DMS153 (cell line): ENCODE results near the gene VPS29.
"Not testable (repeated sequence)": the region's sequence is repeated elsewhere in the genome, so short reads cannot be mapped to it uniquely, and the experiment has no call there.

ENCODE experiments used
- DNase-seq: peaks from one replicate; lab custom pipeline; 2025; lab: John Stamatoyannopoulos, UW

The VPS29 gene

GRCh38 chr12:110501752-110502738 lies at the start of gene VPS29, which contains the start of gene RAD9B:
Gene VPS29 (minus strand): TSS chr12:110502111. CDS start chr12:110502051, 60 bp downstream.
Gene RAD9B (plus strand): TSS chr12:110502331. CDS start chr12:110502338, 7 bp downstream.
- DNase-seq, result peak; percentile 97

GRCh38 chr12:110550981-110551380 lies 49.1 kb upstream of the VPS29 start:
- no peak for DNase-seq

- no peak for DNase-seq
These were observed 47.8 kb upstream of the VPS29 start for GRCh38 chr12:110549716-110550115.

- no peak for DNase-seq
These were observed 46.8 kb upstream of the VPS29 start for GRCh38 chr12:110548678-110549077.

- no peak for DNase-seq
These were observed 45.2 kb upstream of the VPS29 start for GRCh38 chr12:110547090-110547489.

GRCh38 chr12:110546339-110546738 lies 44.4 kb upstream of the VPS29 start:
- DNase-seq, result no peak

- DNase-seq, result no peak
These were observed 43.9 kb upstream of the VPS29 start for GRCh38 chr12:110545812-110546211.

GRCh38 chr12:110545259-110545658 lies 43.3 kb upstream of the VPS29 start:
- DNase-seq, result not testable (repeated sequence)

- DNase-seq, result no peak
These were observed 42.1 kb upstream of the VPS29 start for GRCh38 chr12:110543965-110544364.

- DNase-seq, result no peak
These were observed 41.5 kb upstream of the VPS29 start for GRCh38 chr12:110543252-110543959.

- no peak for DNase-seq
These were observed 38.1 kb upstream of the VPS29 start for GRCh38 chr12:110540048-110540447.

- no peak for DNase-seq
These were observed 37.1 kb upstream of the VPS29 start for GRCh38 chr12:110538869-110539622.

GRCh38 chr12:110537605-110538409 lies 35.9 kb upstream of the VPS29 start:
- peak; percentile 68 for DNase-seq

- no peak for DNase-seq
These were observed 35.1 kb upstream of the VPS29 start for GRCh38 chr12:110536834-110537604.

- no peak for DNase-seq
These were observed 32.9 kb upstream of the VPS29 start for GRCh38 chr12:110534811-110535210.

GRCh38 chr12:110533607-110534006 lies 31.7 kb upstream of the VPS29 start:
- DNase-seq, result no peak

GRCh38 chr12:110532644-110533043 lies 30.7 kb upstream of the VPS29 start:
- DNase-seq, result no peak

GRCh38 chr12:110531741-110532333 lies 29.9 kb upstream of the VPS29 start:
- no peak for DNase-seq

GRCh38 chr12:110530511-110530910 lies 28.6 kb upstream of the VPS29 start:
- no peak for DNase-seq

GRCh38 chr12:110528277-110528839 lies 26.4 kb upstream of the VPS29 start:
- DNase-seq, result no peak
